Glutamatergic neuron (in vitro differentiated cells): ENCODE data around the gene CARD14. TPM values are rescaled to one million over a fixed set of nuclear protein-coding genes. Genes with fewer than 3 reads are reported as not detected.

Experiments
- DNase-seq: peaks from one replicate; pipeline ENCODE4 v3.0.0; 2022
- H3K27ac Mint-ChIP-seq: one replicate; pipeline ENCODE4 v1.8.0; 2020; ENCODE audit warnings: mild to moderate bottlenecking, mixed read lengths, inconsistent platforms; ENCODE audit not compliant: unreplicated experiment
- H3K27me3 Mint-ChIP-seq: one replicate; pipeline ENCODE4 v1.8.0; 2020; ENCODE audit warnings: mild to moderate bottlenecking, moderate library complexity, mixed read lengths, inconsistent platforms; ENCODE audit not compliant: unreplicated experiment
- H3K36me3 Mint-ChIP-seq: one replicate; pipeline ENCODE4 v1.8.0; 2020; ENCODE audit warnings: mild to moderate bottlenecking, mixed read lengths, inconsistent platforms; ENCODE audit not compliant: unreplicated experiment
- H3K4me1 Mint-ChIP-seq: one replicate; pipeline ENCODE4 v1.8.0; 2020; ENCODE audit warnings: mild to moderate bottlenecking, low read depth, mixed read lengths, inconsistent platforms; ENCODE audit not compliant: unreplicated experiment
- H3K4me3 Mint-ChIP-seq: one replicate; pipeline ENCODE4 v1.8.0; 2020; ENCODE audit warnings: mild to moderate bottlenecking, mixed read lengths, inconsistent platforms; ENCODE audit not compliant: unreplicated experiment
- H3K9me3 Mint-ChIP-seq: one replicate; pipeline ENCODE4 v1.8.0; 2020; ENCODE audit warnings: mild to moderate bottlenecking, moderate library complexity, mixed read lengths, inconsistent platforms; ENCODE audit not compliant: unreplicated experiment
- total RNA-seq: library from RNA; stranded (reverse); fragmentation: NEBNext Ultra II Directional; extraction: Animal tissue kit (Norgen Biotek cat#: 25700); gene quantifications from one replicate; pipeline ENCODE4 v1.2.1, GENCODE V29; 2021; ENCODE audit not compliant: unreplicated experiment
- TF ChIP-seq, protein P1 (sequence below): fragments of 200-600 bp; sonication (generic); IDR thresholded peaks from one replicate; pipeline ENCODE4 v1.5.0; 2021; ENCODE audit not compliant: partially characterized antibody, unreplicated experiment

The CARD14 gene
- total RNA-seq, 1 donor from 2014 or later: 1.1 TPM

DNA sequence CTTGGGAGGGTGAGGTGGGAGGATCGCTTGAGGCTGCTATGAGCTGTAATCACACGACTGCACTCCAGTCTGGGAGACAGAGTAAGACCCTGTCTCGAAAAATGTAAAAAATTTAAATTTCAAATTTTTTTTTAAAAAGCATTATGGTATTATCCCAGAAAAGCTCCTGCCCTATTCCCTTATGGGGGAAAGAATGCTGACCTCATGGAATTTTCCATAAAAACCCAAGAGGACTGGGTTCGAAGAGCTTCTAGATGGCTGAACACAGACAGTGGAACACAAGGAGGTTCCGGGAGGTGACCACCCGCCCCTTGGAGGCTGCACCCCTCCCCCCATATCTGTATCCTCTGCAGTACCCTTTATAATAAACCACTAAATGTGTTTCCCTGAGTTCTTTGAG is 26.9 kb upstream of the CARD14 start:
- no peak for DNase-seq
- H3K4me1 Mint-ChIP-seq: peaks cover 14% of the 10 kb centered on the region
- H3K9me3 Mint-ChIP-seq: peaks cover 12% of the 10 kb centered on the region
- peaks cover 12% of the 10 kb centered on the region for H3K27me3 Mint-ChIP-seq
- H3K36me3 Mint-ChIP-seq: no peaks in the 10 kb centered on the region
- TF ChIP-seq, protein P1, sequence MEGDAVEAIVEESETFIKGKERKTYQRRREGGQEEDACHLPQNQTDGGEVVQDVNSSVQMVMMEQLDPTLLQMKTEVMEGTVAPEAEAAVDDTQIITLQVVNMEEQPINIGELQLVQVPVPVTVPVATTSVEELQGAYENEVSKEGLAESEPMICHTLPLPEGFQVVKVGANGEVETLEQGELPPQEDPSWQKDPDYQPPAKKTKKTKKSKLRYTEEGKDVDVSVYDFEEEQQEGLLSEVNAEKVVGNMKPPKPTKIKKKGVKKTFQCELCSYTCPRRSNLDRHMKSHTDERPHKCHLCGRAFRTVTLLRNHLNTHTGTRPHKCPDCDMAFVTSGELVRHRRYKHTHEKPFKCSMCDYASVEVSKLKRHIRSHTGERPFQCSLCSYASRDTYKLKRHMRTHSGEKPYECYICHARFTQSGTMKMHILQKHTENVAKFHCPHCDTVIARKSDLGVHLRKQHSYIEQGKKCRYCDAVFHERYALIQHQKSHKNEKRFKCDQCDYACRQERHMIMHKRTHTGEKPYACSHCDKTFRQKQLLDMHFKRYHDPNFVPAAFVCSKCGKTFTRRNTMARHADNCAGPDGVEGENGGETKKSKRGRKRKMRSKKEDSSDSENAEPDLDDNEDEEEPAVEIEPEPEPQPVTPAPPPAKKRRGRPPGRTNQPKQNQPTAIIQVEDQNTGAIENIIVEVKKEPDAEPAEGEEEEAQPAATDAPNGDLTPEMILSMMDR: no peak
- H3K27ac Mint-ChIP-seq: no peak overlapping the region
- H3K4me3 Mint-ChIP-seq: no peak overlapping the region

DNA sequence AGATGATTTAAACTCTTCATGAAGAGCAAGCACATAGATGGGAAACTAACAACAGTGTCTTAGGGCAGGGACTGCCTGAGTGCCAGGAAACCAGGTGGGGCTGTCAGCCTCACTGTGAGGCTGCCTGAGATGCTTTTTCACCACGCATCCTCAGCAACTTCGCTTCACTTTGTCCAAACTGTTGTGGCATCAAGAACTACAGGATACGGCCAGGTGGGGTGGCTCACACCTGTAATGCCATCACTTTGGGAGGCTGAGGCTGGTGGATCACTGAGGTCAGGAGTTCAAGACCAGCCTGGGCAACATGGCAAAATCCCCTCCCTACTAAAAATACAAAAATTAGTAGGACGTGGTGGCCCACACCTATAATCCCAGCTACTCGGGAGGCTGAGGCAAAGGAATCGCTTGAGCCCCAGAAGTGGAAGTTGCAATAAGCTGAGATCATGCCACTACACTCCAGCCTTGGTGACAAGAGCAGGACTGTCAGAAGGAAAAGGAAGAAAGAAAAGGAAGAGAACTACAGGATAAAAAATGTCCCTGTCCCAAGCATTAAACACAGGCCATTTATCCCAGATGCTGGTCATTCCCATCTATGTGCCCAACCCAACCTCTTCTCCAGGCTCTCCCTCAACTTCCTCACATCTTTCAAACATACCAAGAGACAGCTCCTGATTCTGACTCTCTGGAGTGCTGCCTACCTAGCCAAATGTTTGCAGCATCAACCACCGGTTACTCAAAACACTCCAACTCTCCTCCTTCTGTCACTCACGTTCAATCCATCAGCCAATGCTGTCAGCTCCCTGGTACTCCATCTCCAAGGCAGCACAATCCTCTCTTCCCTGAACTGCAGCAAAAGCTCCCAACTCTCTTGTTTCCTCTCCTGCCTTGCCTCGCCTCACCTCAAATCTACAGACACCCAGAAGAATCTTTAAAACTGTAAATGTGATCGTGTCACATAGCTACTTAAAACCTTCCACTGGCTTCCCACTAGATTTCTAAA is 24.5 kb upstream of the CARD14 start:
- DNase-seq: no peak
- Mint-ChIP-seq H3K9me3 (peaks cover 19% of the 10 kb centered on the region), H3K4me3 (peak overlapping the region; percentile 93), H3K36me3 (no peaks in the 10 kb centered on the region), H3K27ac (peak overlapping the region; percentile 91), H3K27me3 (peaks cover 17% of the 10 kb centered on the region), H3K4me1 (peaks cover 17% of the 10 kb centered on the region)
- TF ChIP-seq, protein P1: no peak

DNA sequence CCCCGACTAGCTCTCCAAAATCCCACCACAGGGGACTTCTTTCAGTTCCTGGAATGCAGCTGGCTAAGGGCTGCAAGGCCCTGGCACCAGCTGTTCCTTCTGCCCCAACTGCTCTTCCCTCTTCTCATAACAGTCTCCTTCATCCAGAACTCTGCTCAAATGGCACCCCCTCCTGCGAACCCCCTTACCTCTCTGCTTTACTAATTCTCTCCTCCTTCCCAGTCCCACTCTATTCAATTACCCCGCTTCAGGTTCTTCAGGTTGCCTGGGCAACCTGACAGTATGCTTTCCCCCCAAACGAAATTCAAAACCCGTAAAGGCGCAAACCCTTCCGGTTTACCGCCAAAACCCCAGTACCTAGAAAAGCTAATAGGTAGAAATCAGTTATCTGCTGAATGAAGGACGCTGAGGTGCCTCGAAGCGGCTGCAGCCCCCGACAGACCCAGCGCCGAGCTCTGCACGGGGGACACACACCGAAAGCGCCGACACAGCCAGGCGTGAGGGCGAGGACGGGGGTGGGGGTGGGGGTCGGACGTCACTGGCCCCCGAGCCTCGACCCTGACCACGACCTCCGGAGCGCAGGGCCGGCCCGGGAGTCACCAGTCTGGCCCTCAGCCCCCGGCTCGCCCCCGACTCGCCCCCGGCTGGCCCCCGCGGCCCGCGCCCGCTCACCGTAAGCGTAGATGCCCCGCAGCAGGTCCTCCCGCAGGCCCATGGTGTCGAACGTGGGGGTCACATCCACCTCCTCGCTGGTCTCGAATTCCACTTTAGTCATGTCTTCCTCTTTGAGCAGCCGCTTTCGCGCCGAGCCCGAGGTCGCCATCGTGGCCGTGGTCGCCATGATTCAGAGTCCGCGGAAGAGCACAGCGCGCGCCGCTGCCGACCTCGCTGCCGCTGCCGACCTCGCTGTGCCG is 23.5 kb upstream of the CARD14 start:
- H3K27me3 Mint-ChIP-seq: peaks cover 18% of the 10 kb centered on the region
- H3K9me3 Mint-ChIP-seq: peaks cover 19% of the 10 kb centered on the region
- peaks cover 17% of the 10 kb centered on the region for H3K4me1 Mint-ChIP-seq
- no peaks in the 10 kb centered on the region for H3K36me3 Mint-ChIP-seq
- DNase-seq: no peak
- peak overlapping the region; percentile 93 for H3K4me3 Mint-ChIP-seq
- TF ChIP-seq, protein P1: no peak
- peak overlapping the region; percentile 93 for H3K27ac Mint-ChIP-seq

- DNase-seq: peak; percentile 98
- H3K4me3 Mint-ChIP-seq: peak within 1 kb of the TSS; percentile 93
- H3K36me3 Mint-ChIP-seq: no peaks in the 10 kb centered on the region
- H3K9me3 Mint-ChIP-seq: peaks cover 19% of the 10 kb centered on the region
- H3K27me3 Mint-ChIP-seq: peaks cover 18% of the 10 kb centered on the region
- TF ChIP-seq, protein P1: no peak
- peaks cover 18% of the 10 kb centered on the region for H3K4me1 Mint-ChIP-seq
- H3K27ac Mint-ChIP-seq: peak within 1 kb of the TSS; percentile 93
Observed at GRCh38 chr17:80147035-80147822, 22.6 kb upstream of the CARD14 start, which contains the start of gene EIF4A3. Gene EIF4A3, minus strand, starts transcription at chr17:80147128. Its CDS starts 167 bp downstream, at chr17:80146961.
